ENCODE measurements around the gene ZFAND4.

DNA sequence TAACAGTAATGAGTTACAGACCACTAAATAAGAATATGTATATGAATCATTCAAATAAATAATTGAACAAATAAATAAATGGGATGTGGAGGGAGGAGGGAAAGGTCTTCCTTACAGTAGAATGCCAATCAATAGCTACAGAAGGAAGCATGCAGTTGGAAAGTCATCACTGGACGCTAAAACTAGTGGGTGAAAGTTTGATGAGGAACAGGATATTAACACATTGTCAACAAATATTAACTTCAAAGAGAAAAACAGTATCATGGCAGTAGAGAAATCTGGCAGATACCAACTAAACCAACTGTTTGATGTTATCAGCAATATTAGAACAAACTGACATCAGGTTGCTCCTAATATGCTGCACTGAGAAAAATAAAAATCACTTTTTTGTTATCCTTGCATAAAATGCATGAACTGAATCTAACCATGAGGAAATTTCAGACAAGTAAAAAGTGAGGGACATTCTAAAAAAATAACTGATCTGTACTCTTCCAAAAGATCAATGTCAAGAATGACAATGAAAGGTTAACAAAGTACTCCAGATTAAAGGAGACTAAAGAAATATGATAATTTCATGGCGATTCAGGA is 94.1 kb downstream of the ZFAND4 start:
- TF ChIP-seq CTCF (IDR thresholded peaks at IDR 0.05; ENCODE audit: insufficient read depth, low read length, poor library complexity, severe bottlenecking) (no peak), EZH2phosphoT487 (conservative IDR thresholded peaks at IDR 0.05; ENCODE audit: low read length) (no peak)
